ENCODE measurements around the gene COL21A1.
"Not testable (repeated sequence)": the region's sequence is repeated elsewhere in the genome, so short reads cannot be mapped to it uniquely, and the experiment has no call there.

COL21A1 gene

DNA sequence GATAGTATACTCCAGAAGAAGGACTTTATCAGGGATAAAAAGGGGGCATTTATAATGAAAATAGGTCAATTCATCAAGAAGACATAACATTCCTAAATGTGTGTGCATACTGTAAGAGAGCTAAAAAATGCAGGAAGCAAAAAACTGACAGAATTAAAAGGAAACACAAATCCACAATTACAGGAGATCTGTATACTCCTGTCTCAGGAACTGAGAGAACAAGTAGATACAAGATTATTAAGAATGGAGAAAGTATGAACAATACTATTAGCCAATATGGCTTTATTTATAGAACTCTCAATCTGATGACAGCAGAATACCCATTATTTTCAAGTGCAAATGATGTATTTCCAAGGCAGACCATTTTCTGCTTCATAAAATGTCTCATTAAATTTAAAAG is 204.3 kb downstream of the COL21A1 start:
- DNase-seq = no peak

DNA sequence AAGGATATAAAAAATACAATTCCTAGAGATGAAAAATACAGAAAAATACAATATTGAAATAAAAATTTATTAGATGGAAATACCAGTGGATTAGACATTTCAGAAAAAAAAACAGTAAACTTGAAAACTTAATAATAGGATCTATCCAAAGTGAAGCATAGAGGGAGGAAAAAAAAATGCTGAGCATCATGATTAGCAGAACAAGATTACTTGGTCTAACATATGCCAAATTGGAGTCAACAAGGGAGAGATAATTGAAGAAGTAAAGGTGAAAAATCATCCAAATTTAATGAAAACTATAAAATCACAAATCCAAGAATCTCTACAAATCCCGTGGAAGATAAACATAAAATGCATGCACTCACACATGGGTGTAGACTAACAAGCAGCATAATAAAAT is 205.8 kb downstream of the COL21A1 start:
- no peak for DNase-seq

DNA sequence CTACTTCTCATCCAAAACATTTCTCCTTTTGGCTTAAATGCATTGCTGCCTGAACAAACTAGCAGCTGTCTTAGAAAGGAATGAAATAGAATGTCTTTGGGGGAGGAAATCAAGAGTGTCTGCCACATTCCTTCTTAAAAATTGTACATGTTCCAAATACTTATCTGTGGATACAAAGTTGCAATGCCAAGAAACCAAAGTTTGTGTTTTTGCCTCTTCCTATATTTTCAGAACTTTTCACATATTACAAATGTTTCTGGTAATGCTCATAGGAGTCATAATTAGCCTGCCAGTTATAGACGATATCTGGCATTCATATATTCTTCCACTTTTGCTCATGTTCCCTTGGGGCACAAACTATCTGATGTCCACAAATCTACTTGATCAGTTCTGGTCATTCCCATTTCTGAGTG is 206.5 kb downstream of the COL21A1 start:
- DNase-seq = no peak

DNA sequence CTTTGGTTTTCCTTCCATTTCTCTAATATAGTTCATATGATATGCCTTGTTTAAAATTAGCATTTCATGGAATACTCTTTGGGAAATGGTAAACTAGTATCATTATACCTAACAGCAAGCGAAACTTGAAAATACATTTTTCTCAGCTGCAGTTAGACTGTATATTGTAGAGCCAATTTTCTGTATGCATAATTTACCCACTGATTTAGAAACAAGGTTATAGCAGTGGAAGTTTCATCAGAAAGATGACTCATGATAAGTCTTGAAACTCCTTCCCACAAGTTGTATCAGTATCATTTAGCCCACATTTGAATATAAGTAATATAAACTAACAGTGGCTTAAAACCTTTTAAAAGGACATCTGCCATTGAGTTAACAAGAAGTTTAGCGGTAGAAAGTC is 207.2 kb downstream of the COL21A1 start:
- DNase-seq = no peak

DNA sequence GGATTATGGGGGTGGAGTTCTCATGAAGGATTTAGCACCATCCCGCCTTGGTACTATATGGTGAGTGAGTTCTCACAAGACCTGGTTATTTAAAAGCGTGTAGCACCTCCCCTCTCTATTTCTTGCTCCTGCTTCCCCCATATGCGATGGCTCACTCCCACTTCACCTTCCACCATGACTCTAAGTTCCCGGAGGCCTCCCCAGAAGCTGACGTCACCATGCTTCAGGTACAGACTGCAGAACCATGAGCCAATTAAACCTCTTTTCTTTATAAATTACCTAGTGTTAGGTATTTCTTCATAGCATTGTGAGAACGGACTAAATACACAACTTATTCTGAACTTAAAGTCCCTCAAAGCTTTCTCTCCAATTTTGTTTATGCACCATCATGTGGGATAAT is 208.6 kb downstream of the COL21A1 start:
- no peak for DNase-seq

DNA sequence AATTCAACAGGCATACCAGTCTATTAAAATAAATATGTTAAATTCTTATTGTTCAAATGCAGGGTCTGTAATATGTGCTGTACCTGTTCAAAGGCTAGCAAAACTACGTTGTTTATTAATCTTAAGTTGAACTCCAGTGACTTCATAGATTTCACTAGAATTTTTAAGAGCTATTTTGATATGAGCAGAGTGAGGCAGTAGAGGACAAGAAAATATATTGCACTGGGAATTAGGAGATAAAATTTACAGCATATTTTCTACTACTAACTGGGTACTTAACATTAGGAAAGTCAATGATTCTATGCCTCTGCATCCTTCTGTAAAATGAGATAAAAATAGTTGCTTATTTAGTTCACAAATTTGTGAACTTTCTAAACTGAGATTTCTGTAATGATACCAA is 209.8 kb downstream of the COL21A1 start:
- DNase-seq = no peak

DNA sequence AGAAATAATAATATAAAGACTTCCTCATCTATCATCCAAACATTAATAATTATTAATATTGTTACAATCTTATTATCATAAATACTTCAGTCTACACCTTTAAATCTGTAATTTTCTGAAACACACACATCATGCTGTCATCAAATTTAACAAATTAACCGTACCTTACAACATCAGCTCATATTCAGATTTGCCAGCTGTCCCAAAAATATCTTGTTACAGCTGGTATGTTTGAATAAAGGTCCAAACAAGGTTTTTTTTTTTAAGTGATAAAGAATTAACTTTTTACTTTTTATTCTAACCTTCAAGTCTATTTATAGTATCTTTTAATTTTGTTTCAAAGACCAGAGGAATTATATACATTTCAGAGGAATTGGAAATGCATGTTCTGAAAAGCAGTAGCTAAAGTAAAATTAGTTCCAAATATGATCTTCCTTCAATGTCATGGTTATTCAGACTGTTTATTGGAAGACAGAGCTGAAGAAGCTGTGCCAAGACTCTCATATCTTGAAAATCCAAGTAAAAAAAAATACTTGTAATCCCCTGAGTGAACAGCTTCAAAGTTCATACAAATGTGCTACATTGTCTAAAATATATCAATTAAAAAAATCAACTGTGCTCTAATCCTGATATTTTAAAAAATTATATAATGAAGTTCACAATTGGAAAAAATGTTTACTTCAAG is 210.3 kb downstream of the COL21A1 start:
- DNase-seq = no peak

DNA sequence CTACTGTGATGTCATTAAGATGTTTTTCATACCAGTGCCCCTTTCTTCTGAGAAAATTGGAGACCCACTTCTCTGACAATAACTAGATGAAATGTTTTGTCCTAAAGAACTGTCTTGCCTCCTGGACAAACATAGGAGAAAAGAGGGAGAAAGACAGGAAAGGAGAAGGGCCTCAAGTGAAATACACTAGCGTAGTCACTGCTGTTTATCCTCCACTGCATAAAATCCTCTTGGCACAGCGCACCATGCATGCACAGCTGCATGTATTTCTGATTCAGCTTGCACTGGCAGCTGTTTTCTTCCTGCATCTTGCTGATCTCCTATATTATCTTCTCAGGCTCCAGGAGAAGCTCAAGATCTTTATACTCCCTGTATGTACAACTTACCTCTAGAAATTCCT is 214.0 kb downstream of the COL21A1 start:
- DNase-seq = peak; percentile 42

DNA sequence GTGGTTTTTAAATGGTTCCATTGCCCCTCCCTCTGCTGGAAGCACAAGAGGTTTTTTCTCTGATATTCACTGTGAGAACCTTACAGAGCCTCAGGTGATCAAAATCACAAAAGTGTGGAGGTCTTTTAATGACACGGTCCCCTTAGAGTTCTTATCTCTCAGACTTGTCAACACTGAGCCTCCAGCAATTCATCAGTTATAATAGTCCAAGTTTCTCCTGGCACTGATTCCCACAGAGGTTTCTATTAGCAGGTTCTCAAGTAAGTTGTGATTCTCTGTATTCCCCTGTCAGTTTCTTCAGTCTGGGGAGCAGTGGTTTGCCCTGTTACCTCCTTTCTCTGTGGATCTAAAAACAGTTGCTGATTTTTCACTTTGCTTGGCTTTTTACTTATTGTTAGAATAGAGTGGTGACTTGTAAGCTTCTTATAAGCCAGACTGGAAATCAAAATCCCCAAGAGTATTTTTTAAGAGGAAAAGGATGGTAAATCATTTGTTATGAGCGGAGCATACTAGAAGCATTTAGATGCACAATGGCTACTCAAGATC is 214.6 kb downstream of the COL21A1 start:
- no peak for DNase-seq

DNA sequence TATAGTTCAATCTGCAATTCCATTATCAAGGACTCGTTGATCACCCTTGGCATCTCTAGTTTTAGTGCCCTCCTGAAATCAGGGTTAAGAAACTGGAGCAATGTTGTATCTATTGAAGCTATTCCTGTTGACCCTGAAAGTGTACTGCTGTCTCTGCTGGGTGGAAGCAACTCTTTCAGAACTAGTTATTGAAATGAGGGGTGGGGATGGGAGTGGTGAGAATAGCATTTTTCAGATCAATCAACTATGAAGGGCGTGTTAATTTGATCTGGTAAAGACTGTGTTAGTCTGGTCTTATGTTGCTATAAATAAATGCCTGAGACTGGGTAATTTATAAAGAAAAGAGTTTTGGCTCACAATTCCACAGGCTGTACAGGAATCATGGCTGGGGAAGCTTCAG is 219.5 kb downstream of the COL21A1 start:
- DNase-seq = no peak

DNA sequence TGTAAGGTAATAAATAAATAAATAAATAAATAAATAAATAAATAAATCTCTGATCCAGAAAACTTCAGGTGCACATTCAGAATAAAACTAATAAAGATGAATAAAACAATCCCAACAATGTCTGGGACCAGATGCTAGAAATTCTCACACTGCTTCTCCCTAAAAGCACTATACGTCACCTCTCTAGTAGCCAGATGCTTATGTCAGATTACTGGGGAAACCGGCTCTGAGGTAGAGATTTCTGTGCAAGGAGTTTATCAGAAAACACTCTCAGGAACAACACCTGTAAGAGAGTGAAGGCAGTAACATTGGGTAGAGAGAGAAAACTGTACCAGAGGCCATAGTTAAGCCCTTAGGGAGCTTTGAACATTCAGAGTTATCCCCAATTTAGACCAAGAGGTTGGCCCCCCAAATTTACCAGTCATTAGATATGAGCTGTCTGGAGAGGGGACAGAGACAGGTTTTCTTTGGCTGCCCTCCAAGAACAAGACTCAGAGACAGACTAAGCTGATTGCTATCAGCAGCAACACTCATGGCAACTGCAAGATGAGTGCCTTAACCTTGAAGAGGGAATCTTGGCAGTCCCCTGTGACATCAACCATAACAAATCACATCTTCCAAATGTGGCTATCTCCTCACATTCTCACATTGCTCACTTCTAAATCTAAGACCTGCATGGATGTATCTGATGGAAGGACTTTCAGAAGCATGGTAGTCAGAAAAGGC is 220.8 kb downstream of the COL21A1 start:
- DNase-seq = no peak

DNA sequence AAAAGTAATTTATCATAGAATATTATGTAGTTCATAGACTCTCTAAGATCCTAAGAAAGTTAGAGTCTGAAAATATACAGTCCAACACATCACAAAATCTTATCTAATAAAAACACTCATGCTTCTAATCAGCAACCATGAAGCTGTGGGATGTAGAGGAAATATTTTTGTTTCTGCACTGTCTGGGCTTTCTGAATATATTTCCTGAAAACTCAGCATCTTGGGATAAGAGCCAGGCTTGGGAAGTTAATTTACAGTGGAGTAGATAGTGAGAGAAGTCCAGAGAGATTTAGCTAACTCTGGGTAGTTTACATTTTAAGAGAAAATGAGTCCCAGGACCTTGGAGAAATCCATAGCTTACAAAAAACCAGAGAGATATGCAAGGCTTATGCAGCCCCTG is 221.6 kb downstream of the COL21A1 start:
- DNase-seq = no peak

DNA sequence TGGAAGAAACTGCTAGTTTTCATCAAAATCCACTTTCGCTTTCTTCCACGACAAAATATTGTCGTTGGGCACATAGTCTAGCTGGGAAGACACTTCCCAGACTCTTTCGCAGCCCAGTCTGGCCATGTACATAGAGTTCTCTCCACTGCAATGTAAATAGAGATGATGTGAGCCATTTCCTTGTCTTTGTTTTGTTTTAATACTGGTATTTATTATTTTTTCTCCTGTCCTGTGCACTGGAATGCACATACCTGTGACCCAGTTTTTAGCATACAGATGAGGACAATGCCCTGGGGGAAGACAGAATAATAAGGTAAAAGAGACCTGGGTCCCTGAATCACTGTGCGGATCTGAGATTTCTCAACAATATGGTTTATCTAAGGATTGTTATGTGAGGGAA is 222.4 kb downstream of the COL21A1 start:
- no peak for DNase-seq

DNA sequence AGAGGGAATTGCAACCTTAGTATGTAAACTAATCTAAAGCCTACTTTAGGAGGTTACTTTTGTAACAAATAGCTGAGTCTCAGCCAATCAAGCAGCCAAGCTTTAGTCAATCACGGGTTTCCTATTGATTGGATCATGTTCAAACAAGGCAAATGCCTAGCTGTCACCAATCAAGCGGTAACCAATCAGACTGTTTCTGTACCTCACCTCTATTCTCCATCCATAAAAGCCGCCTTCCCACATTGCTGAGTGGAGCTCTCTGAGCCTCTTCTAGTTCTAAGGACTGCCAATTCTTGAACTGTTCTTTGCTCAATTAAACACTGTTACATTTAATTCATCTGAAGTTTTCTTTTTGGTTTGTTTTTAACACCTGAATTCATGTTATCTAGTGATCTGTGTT is 223.6 kb downstream of the COL21A1 start:
- DNase-seq = no peak

DNA sequence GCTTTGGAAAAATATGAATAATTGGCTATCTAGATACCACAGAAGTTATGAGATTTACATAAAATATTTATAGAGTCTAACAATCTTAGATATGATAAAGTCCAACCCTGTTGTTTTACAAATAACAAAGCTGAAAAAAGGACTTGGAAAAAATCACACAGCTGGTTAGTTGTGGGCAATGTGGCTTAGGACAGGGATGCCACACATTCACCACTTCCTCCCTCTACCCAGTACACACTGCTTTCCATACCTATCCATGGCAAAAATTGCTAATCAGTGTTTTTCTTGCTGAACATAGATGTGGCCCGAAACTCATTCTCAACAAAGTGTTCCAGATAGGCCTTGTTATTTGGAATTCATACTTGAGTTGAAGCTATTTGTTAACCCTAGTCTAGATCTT is 224.7 kb downstream of the COL21A1 start:
- no peak for DNase-seq

DNA sequence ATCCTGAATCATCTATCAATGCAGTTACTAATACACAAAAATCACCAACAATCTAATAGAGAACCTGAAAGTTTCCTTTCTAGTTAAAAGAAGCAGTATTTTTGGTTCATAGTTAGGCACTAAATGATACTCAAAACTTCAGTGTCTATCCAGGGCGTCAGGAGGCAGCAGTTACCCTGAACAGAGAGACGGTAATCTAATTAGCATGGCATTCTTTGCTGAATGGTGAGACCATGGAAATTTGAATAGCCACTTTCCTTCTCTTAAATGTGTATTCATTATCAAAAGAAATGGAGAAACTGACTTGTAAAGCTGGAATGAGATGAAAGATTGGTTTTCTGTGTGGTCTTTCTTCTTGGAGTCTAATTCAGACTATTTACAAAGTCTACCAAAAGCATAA is 225.4 kb downstream of the COL21A1 start:
- DNase-seq = no peak

DNA sequence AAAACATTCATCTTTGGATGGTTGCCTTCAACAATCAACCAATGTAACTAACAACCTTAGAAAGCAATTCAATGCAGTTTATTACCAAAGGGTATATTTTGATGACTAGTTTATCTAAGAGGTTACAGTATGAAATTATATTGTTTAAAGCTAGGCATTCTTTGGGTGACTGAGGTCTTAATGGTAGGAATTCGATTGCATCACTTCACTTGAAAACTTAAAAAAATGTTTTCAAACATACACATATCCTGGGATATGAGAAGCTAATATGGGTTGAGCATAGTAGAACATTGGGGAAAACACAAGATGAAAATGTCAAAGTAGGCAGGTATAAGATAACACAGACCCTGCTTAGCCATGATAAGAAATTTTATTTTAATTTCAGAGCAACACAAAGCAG is 227.4 kb downstream of the COL21A1 start:
- no peak for DNase-seq

DNA sequence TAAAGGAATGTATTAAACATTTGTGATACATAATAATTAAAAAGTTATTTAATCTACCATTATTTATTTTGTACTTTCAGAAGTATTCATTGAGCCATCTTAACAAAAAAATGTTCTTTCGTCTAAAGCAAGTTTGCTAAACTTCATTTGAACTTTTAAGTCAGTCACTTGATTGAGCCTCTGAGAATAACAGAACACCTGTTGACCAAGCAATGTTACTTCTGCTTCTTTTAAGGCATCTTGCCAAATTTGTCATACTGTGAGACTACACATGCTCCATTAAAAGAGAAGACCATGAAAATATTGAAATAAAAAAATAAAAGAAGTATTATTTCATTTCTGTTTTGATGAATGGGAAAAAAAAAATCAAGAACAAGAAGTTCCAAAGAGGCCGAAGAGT is 230.2 kb downstream of the COL21A1 start:
- no peak for DNase-seq

DNA sequence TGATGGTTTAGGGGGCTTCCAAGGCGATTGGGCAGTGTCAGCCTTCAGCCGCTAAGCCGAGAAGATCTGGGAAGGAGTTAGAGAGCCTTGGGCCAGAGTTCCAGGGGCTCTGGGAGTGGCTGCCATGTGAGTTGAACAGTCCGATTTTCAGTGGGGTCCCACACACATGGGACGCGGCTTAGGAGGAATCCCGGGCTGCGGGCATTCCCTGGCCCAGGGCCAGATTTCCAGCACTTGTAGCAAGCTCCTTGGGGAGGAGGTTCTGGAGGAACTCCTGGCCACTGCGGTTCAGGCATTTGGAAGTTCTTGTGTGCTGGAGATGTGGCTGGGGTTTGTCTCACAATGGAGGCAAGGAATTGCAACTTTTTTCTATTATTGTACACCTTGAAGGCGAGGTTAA is 233.3 kb downstream of the COL21A1 start:
- DNase-seq = not testable (repeated sequence)

DNA sequence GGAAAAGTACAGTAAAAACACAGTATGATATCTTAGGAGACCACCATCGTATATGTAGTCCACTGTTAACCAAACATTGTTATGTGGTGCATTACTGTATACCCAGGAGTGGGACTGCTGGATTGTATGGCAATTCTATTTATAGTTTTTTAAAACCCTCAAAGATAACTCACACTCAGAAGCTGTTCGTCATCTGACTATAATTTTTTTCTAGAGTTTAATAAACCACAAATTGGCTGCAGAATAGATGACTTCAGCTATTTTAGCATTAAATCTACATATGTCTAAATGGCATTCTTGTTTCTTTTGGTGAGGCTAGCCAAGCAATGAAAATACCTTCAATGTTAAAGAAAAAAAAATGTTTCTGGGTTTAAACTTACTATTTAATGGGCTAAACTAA is 237.7 kb downstream of the COL21A1 start:
- DNase-seq = no peak
